Measurements from ENCODE around the gene RERE. TPM values are rescaled to one million over a fixed set of nuclear protein-coding genes. Genes with fewer than 3 reads are reported as not detected.

RERE gene
- polyA plus RNA-seq, 1 of the 3 experiments (the other 2 are of a cell fraction): 8.1 TPM

DNA sequence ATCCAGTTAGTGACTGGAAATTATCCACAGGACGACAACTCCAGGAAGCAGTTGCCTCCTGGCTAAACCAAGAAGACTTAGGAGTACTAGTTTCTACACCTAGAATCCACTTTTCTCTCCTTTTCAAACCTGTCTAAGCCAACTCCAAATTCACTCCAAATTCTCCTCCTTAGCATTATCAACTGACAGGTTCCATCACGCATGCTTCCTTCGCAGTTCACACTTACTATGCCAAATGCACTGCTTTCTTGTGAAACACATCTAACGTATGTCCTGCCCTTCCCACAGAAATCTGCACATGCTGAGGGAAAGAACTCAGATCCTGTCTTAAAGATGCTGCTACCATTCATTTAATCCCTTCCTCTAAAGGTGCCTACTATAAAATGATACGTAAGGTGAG, 225.9 kb downstream of the RERE start:
- Histone ChIP-seq H3K4me2 (no peak overlapping the region), H3K27ac (ENCODE audit: low read depth in 2 of 2, low read length in 1 of 2) (no peak overlapping the region), H3F3A (replicated peaks; ENCODE audit: insufficient read depth) (peaks cover 3% of the 10 kb centered on the region), H2AFZ (ENCODE audit: low read depth) (no peak overlapping the region), H3K79me2 (ENCODE audit: insufficient read depth) (peaks cover 19% of the 10 kb centered on the region), H3K9me3 (no peaks in the 10 kb centered on the region), H3K4me3 (ENCODE audit: low read depth in 2 of 2, low read length in 1 of 2) (no peak overlapping the region), H4K20me1 (ENCODE audit: insufficient read depth) (no peaks in the 10 kb centered on the region), H3K36me3 (replicated peaks in 1 of 2; ENCODE audit: control insufficient read depth in 1 of 2, insufficient read depth in 2 of 2, low read length in 1 of 2) (no peaks in the 10 kb centered on the region), H3K9ac (no peak overlapping the region), H3K27me3 (ENCODE audit: insufficient read depth) (no peaks in the 10 kb centered on the region), H3K4me1 (ENCODE audit: control insufficient read depth in 1 of 2, insufficient read depth in 2 of 2, low read depth in 1 of 2, low read length in 1 of 2) (peaks cover 11 to 23% of the 10 kb centered on the region in 2 experiments; a peak in 3 of 4 replicates), H3K9me2 (no peaks in the 10 kb centered on the region)
- CTCF ChIA-PET: interaction anchor here (1.3 kb wide), 1 partner anchor 30 kb away, joined by 5 read pairs; no protein-coding TSS in a partner anchor
- WGBS (ENCODE audit: low lambda C conversion rate): 96% methylated on average over 5 of the region's 5 CpGs
- POLR2A ChIA-PET: no interaction called here
- no peak for DNase-seq
- TF ChIP-seq FOXM1 (IDR thresholded peaks at IDR 0.05; ENCODE audit: low read depth): no peak
- no peak for TF ChIP-seq USF1 (IDR thresholded peaks at IDR 0.05; ENCODE audit: borderline replicate concordance, low read depth)
- TF ChIP-seq GATA2 (CRISPR knock-in tag; IDR thresholded peaks at IDR 0.05): no peak
- TF ChIP-seq EP300 (IDR thresholded peaks at IDR 0.05; ENCODE audit: borderline replicate concordance in 1 of 2, low read depth in 1 of 2, low read length in 1 of 2): no peak
- no peak for TF ChIP-seq FOSL2 (IDR thresholded peaks at IDR 0.05; ENCODE audit: borderline replicate concordance, low read depth)
- TF ChIP-seq RCOR1 (IDR thresholded peaks at IDR 0.05; ENCODE audit: low read length): no peak
- no peak for TF ChIP-seq TAF1 (IDR thresholded peaks at IDR 0.05; ENCODE audit: borderline replicate concordance, low read depth, low read length)
- TF ChIP-seq GABPA (IDR thresholded peaks at IDR 0.05; ENCODE audit: low read depth): no peak
- no peak for TF ChIP-seq ELF1 (IDR thresholded peaks at IDR 0.05)
- TF ChIP-seq MEF2A (IDR thresholded peaks at IDR 0.05; ENCODE audit: borderline replicate concordance, low read depth): no peak
- TF ChIP-seq, protein P1, sequence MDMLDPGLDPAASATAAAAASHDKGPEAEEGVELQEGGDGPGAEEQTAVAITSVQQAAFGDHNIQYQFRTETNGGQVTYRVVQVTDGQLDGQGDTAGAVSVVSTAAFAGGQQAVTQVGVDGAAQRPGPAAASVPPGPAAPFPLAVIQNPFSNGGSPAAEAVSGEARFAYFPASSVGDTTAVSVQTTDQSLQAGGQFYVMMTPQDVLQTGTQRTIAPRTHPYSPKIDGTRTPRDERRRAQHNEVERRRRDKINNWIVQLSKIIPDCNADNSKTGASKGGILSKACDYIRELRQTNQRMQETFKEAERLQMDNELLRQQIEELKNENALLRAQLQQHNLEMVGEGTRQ (IDR thresholded peaks at IDR 0.05; ENCODE audit: borderline replicate concordance, low read depth, low read length): no peak

GRCh38 chr1:8590721-8591351, 226.6 kb downstream of the RERE start:
- H2AFZ ChIP-seq (ENCODE audit: low read depth): no peak overlapping the region
- H3F3A ChIP-seq (replicated peaks; ENCODE audit: insufficient read depth): peaks cover 4% of the 10 kb centered on the region
- peaks cover 6 to 28% of the 10 kb centered on the region in 2 experiments; a peak in 3 of 4 replicates for H3K4me1 ChIP-seq (ENCODE audit: control insufficient read depth in 1 of 2, insufficient read depth in 2 of 2, low read depth in 1 of 2, low read length in 1 of 2)
- peaks cover 14% of the 10 kb centered on the region for H3K79me2 ChIP-seq (ENCODE audit: insufficient read depth)
- H3K9ac ChIP-seq: no peak overlapping the region
- no peaks in the 10 kb centered on the region for H3K27me3 ChIP-seq (ENCODE audit: insufficient read depth)
- H3K4me3 ChIP-seq (ENCODE audit: low read depth in 2 of 2, low read length in 1 of 2): no peak overlapping the region
- ChIA-PET CTCF (interaction anchor here (0.6 to 1.3 kb wide), 3 partner anchors 11 to 128 kb away, joined by 3 to 5 read pairs (median 3); no protein-coding TSS in a partner anchor), POLR2A (no interaction called here)
- H4K20me1 ChIP-seq (ENCODE audit: insufficient read depth): no peaks in the 10 kb centered on the region
- no peaks in the 10 kb centered on the region for H3K9me2 ChIP-seq
- 95% methylated on average over 6 of the region's 6 CpGs for WGBS (ENCODE audit: low lambda C conversion rate)
- no peak overlapping the region for H3K27ac ChIP-seq (ENCODE audit: low read depth in 2 of 2, low read length in 1 of 2)
- no peak for DNase-seq
- no peaks in the 10 kb centered on the region for H3K36me3 ChIP-seq (replicated peaks in 1 of 2; ENCODE audit: control insufficient read depth in 1 of 2, insufficient read depth in 2 of 2, low read length in 1 of 2)
- no peak overlapping the region for H3K4me2 ChIP-seq
- no peaks in the 10 kb centered on the region for H3K9me3 ChIP-seq
- no peak for TF ChIP-seq RFX5 (IDR thresholded peaks at IDR 0.05; ENCODE audit: low read length)
- TF ChIP-seq, protein P2, sequence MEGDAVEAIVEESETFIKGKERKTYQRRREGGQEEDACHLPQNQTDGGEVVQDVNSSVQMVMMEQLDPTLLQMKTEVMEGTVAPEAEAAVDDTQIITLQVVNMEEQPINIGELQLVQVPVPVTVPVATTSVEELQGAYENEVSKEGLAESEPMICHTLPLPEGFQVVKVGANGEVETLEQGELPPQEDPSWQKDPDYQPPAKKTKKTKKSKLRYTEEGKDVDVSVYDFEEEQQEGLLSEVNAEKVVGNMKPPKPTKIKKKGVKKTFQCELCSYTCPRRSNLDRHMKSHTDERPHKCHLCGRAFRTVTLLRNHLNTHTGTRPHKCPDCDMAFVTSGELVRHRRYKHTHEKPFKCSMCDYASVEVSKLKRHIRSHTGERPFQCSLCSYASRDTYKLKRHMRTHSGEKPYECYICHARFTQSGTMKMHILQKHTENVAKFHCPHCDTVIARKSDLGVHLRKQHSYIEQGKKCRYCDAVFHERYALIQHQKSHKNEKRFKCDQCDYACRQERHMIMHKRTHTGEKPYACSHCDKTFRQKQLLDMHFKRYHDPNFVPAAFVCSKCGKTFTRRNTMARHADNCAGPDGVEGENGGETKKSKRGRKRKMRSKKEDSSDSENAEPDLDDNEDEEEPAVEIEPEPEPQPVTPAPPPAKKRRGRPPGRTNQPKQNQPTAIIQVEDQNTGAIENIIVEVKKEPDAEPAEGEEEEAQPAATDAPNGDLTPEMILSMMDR (IDR thresholded peaks at IDR 0.05): no peak
- TF ChIP-seq, protein P3, sequence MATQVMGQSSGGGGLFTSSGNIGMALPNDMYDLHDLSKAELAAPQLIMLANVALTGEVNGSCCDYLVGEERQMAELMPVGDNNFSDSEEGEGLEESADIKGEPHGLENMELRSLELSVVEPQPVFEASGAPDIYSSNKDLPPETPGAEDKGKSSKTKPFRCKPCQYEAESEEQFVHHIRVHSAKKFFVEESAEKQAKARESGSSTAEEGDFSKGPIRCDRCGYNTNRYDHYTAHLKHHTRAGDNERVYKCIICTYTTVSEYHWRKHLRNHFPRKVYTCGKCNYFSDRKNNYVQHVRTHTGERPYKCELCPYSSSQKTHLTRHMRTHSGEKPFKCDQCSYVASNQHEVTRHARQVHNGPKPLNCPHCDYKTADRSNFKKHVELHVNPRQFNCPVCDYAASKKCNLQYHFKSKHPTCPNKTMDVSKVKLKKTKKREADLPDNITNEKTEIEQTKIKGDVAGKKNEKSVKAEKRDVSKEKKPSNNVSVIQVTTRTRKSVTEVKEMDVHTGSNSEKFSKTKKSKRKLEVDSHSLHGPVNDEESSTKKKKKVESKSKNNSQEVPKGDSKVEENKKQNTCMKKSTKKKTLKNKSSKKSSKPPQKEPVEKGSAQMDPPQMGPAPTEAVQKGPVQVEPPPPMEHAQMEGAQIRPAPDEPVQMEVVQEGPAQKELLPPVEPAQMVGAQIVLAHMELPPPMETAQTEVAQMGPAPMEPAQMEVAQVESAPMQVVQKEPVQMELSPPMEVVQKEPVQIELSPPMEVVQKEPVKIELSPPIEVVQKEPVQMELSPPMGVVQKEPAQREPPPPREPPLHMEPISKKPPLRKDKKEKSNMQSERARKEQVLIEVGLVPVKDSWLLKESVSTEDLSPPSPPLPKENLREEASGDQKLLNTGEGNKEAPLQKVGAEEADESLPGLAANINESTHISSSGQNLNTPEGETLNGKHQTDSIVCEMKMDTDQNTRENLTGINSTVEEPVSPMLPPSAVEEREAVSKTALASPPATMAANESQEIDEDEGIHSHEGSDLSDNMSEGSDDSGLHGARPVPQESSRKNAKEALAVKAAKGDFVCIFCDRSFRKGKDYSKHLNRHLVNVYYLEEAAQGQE (IDR thresholded peaks at IDR 0.05; ENCODE audit: low read depth, low read length): no peak
- TF ChIP-seq GATA2 (CRISPR knock-in tag; IDR thresholded peaks at IDR 0.05): no peak
- TF ChIP-seq NFIC (IDR thresholded peaks at IDR 0.05; ENCODE audit: borderline replicate concordance): no peak
- no peak for TF ChIP-seq NRF1 (IDR thresholded peaks at IDR 0.05; ENCODE audit: low read depth, low read length)
- TF ChIP-seq, protein P4, sequence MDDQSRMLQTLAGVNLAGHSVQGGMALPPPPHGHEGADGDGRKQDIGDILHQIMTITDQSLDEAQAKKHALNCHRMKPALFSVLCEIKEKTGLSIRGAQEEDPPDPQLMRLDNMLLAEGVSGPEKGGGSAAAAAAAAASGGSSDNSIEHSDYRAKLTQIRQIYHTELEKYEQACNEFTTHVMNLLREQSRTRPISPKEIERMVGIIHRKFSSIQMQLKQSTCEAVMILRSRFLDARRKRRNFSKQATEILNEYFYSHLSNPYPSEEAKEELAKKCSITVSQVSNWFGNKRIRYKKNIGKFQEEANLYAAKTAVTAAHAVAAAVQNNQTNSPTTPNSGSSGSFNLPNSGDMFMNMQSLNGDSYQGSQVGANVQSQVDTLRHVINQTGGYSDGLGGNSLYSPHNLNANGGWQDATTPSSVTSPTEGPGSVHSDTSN (IDR thresholded peaks at IDR 0.05): no peak
- TF ChIP-seq SMC3 (IDR thresholded peaks at IDR 0.05; ENCODE audit: low read depth, low read length): no peak
- no peak for TF ChIP-seq GABPA (IDR thresholded peaks at IDR 0.05; ENCODE audit: low read depth)
- no peak for TF ChIP-seq TAF1 (IDR thresholded peaks at IDR 0.05; ENCODE audit: borderline replicate concordance, low read depth, low read length)
- no peak for TF ChIP-seq MEF2A (IDR thresholded peaks at IDR 0.05; ENCODE audit: borderline replicate concordance, low read depth)
- no peak for TF ChIP-seq ELF1 (IDR thresholded peaks at IDR 0.05)
- TF ChIP-seq TEAD4 (IDR thresholded peaks at IDR 0.05; ENCODE audit: borderline replicate concordance, insufficient read depth): no peak

Measured in SK-N-SH (cell line).